SK-MEL-5 (cell line): ENCODE measurements around the gene LRRC3. TPM values are rescaled to one million over a fixed set of nuclear protein-coding genes. Genes with fewer than 3 reads are reported as not detected.

ENCODE experiments used
- DNase-seq: peaks from one replicate; pipeline ENCODE4 v3.0.0-alpha.2; 2016; ENCODE audit warnings: low read depth, low spot score
- in situ Hi-C: cut with HindIII; loops from 2 replicates; pipeline ENCODE4 v1.10.0; 2016; ENCODE audit warnings: low sequenced_read_pairs, high pct_unique_total_duplicates, low pct_unique_long_range_greater_than_20kb
- total RNA-seq: library from RNA; depleted of rRNA; stranded (reverse); fragments of >200 nt; shearing (Covaris generic); gene quantifications from 2 replicates; pipeline ENCODE4 v1.2.3, GENCODE V29; 2014

LRRC3 gene
- total RNA-seq, 1 experiment from 2014 or later = 1.5 TPM

DNA sequence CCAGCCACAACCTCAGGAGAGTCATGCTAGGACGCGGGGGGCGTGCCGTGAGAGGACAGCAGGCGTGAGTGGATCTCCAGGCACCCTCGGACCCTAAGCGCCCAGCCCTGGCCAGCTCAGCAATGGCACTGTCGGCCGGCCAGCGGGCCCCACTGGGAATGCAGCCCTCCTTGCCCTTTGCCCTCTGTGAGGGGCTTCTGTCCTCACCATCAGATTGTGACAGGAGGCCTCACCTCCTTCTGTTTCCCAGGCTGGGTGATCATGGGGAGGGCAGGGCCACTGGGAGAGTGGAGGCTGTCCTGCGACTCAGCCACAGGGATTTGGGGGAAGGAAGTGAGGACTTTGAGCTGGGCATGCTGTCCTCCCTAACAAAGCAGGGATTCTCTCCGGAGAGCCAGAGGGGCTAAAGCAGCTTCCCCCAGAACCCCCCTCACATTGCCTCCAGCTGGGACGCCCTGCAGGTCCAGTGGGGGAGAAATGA is 6.6 kb upstream of the LRRC3 start:
- in situ Hi-C loops = no loop called here
- DNase-seq = no peak

DNA sequence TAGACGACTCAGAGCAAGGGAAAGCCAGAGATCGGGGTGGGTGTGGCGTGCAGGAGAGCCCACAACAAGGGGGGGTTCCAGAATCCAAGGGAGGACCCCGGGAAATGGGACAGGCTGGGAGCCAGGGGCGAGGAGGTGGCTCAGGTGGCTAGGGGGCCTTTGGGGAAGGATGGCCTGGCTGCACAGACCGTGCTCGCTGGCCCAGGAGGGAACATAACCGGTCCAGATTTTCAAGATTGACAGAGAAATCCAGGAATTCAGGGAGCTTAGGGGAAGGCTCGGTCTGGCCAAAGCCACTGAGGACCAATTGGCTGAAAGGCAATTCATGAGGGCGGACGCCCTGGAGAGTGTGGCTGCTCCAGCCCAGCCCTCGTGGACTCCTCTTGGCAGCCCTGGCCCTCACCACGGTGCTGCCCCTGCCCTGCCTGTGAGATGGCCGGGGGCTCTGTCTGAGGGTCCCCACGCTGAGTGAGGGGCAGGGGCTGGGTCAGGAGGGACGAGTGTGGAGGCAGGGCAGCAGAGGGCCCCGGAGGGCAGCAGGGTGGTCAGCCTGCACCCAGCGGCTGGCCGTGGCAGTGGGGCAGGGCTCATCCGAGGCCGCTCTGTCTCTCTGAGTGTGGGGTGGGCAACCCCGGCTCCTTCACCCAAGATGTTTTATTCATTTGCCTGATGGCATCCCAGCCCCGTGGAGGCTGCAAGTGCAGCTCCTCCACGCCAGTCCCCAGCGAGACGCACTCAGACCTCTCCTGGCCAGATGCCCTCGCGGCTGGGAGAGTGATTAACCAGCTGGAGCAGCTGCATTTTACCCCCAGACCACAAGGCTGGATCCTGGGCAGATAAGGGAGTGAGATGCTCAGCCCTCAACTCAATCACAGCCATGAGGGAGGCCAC is 5.6 kb upstream of the LRRC3 start:
- DNase-seq = no peak
- in situ Hi-C loops = no loop called here

DNA sequence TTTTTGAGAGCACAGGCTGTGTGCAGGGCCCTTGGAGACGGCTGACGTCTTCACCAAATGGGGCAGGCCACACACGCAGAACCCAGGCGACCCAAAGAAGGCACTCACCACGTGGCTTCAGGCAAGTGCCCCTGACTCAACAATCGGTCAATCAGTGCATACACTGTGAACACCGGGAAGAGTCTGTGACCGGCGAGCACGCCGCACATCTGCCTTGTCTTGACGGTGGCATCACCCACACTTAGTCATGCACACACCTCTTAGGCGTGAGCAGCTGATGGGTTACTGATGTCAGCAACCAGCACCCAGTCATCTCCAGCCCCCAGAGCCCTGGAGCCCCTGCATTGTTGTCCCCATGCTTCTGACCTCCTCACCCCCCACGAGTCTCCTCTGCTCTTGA is 4.9 kb upstream of the LRRC3 start:
- in situ Hi-C loops = no loop called here
- DNase-seq = no peak

DNA sequence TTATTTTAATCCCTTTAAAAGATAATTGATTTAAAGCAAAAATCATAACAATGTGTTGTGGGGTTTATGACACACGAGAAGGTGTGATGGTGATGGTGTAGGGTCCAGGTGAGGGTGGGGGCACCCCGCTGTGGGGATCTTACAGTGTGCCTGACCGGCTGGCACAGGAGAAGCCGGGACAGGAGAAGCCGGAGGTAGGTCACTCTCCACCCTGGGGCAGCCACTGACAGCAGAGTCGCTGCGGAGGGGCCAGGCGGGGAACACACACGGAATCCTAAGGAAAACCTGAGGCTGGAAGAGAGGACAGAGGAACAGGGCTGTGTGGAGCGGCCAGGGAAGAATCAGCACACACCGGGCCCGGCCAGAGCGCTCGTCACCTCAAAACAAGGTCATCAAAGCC is 4.3 kb upstream of the LRRC3 start:
- in situ Hi-C loops = no loop called here
- DNase-seq = no peak

DNA sequence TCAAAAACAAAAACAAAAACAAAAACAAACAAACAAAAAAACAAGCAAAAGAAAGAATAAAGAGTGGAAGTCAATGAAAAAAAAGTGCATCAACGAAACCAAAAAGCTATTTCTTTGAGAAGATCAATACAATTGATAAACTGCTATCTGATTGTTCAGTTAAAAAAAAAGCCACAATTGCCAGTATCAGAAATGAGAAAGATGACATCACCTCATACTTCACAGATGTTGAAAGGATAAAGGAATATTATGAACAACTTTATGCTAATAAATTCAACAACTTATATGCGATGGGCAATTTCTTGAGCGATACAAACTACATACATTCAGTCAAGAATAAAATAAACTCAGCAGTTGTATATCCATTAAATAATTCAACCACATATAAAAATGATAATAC is 2.2 kb upstream of the LRRC3 start:
- no peak for DNase-seq
- in situ Hi-C loops = no loop called here

DNA sequence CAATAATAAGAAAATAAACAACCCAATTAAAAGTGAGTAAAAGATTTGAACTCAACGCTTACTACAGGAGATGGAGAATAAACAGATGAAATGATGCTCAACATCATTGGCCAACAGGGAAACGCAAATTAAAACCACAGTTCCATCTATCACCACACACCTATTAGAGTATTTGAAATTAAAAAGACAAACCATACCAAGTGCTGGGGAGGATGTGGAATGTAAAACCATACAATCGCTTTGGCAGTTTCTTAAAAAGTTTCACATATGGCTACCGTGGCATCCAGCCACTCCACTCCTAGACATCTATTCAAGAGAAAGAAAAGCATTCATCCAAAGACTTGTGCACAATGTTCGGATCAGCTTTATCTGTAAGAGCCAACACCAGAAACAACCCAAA is 1.3 kb upstream of the LRRC3 start:
- no peak for DNase-seq
- in situ Hi-C loops = no loop called here

DNA sequence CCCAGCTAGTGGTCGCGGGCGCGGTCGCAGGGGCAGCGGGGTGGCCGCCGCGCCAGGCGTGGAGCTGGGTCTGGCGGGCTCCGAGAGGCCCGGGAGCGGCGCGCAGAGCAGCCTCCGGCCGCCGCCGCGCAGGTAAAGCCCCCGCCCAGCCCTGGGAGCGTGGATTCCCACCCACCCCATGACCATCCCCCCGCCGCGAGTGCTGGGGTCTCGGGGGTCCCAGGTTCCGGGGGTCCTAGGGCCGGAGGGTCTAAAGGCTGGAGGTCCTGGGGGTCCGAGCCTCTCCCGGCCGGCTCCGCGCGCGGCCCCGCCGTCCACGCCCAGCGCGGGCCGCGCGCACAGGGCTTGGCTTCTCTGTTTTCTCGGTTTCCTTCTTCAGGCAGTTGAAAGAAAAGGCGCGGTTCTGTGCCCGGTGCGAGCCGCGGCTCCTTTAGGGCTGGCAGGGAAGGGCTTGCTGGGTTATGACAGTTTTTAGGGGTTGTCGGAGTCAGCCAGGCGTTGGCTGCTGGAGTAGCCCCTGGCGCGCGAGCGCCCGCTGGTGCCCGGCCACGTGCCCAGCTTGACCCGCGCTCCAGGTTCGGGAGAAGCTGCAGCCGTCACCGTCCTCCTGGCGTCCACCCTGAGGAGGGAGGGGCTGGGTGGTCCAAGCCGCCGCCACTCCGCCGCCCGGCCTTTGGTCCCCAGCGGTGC is 359 bp downstream of the LRRC3 start:
- peak; percentile 19 for DNase-seq
- in situ Hi-C loops = no loop called here

DNA sequence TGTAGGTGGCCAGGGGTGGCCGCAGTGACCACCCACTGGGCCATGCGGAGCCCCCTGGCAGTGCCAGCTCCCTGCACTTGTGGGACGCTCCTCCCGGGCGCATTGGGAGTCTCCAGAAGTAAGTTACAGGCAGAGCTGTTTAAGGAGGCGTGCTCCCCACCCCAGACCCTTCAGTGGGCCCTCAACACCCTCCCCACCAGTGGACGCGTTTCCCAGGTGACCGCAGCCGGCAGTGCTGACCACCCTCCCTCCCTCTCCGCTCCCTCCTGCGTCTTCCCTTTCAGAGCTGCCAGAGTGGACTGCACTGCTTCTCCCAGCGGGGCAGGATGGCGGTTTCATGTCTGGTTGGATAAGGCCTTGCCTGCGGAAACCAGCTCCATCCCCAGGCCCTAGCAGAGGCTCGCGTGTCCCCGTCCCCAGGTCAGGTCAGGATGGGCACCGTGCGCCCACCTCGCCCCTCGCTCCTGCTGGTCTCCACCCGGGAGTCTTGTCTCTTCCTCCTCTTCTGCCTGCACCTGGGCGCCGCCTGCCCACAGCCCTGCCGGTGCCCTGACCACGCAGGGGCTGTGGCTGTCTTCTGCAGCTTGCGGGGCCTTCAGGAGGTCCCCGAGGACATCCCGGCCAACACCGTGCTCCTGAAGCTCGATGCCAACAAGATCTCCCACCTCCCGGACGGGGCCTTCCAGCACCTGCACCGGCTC is 1.1 kb downstream of the LRRC3 start:
- in situ Hi-C loops = no loop called here
- DNase-seq = no peak

DNA sequence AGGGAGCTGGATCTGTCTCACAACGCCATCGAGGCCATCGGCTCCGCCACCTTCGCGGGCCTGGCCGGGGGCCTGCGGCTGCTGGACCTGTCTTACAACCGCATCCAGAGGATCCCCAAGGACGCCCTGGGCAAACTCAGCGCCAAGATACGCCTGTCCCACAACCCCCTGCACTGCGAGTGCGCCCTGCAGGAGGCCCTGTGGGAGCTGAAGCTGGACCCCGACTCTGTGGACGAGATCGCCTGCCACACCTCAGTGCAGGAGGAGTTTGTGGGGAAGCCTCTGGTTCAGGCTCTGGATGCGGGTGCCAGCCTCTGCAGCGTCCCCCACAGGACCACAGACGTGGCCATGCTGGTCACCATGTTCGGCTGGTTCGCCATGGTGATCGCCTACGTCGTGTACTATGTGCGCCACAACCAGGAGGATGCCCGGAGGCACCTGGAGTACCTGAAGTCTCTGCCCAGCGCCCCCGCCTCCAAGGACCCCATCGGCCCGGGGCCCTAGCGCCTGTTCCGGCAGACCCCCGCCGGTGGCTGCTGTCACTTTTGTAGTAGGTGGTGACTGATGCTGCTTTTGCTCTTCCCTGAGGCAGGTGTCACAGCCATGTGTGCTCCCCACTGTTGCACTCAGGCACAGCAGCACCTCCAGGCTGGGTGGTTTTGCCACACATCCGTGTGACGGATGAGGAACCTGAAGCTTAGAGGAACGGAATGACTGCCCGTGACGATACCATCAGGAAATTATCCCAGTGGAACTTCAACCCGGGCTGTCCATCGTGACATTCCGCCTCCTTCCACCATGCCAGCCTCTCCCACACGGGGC is 1.8 kb downstream of the LRRC3 start:
- in situ Hi-C loops = no loop called here
- no peak for DNase-seq

DNA sequence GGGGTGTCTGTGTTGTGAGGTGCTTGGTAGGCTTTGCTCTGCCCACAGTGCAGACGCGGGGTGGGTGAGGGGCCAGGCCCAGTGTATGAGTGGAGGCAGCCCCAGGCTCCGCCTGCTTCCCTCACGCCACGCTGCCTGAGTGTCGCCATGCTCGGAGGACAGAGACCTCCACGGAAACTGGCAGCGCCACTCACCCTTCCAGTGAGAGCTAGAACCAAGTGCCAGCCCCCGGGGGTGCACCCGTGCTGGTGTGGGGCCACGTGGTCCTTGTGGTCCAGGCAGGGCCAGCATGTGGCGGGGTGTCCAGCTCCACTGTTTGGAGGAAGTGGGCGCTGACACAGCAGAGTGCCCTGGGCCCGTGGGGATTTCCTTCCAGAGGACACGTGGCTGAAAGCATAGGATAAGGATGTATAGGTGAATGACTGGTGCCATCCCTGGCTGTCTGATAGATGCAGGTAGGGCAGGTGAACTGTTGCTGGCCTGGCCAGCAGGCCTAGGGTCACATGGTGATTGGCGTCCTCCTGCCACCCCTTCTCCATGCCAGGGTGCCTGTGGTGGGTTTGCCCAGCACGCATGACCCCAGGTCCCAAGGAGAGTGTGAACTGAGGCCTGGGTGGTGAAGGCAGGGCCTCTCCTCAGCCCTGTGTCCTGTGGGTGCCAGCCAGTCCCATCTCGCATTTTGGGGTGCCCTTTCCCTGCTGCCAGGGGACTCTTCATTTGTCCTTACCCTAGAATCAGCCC is 3.8 kb downstream of the LRRC3 start:
- no peak for DNase-seq
- in situ Hi-C loops = no loop called here

DNA sequence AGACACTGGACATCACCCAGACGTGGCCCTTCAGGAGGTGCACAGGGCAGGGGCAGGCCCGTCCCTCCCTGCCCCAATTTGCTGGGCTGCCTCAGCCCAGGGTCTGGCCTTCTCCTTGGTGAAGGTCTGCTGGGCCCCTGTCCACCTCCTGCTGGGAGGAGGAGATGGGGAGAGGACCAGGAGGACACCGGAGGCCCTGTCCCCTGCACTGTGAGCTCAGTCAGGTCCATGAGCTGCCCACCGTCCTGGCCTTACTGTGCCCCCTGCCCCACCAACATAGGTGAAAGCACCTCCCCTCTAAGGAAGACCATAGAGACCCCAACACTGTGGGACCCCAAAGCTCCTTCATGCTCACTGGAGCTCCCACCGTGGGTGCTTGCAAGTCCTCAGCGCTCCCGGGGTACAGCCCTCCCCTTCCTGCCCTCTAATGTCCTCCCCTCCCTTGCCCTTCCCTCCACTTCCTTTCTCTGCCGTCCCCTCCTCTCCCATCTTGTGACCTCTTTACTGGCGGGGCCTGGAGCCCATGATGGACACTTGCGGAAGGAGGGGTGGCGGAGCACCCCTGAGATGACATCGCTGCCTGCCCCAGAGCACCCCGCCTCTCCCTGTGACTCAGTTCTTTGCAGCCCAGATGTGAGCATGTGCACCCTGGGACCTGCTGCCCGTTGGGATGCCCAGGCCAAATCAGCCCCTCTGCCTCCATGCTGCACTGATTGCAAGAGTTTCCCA is 4.6 kb downstream of the LRRC3 start:
- DNase-seq = no peak
- in situ Hi-C loops = no loop called here

DNA sequence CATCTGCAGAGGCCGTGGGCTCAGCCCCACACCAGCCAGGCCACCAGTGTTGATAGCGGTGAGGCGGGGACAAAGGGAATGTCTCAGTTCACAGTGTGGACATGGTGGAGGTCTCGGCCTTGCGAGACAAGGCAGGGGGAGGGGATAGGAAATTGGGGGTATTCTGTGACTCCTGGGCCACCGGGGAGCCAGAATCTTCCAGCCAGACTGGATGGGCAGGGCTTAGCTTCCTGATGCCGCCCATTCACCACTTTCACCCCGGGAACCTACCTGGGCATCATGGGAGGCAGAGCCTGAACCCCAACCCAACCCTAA is 5.1 kb downstream of the LRRC3 start:
- no peak for DNase-seq
- in situ Hi-C loops = no loop called here

DNA sequence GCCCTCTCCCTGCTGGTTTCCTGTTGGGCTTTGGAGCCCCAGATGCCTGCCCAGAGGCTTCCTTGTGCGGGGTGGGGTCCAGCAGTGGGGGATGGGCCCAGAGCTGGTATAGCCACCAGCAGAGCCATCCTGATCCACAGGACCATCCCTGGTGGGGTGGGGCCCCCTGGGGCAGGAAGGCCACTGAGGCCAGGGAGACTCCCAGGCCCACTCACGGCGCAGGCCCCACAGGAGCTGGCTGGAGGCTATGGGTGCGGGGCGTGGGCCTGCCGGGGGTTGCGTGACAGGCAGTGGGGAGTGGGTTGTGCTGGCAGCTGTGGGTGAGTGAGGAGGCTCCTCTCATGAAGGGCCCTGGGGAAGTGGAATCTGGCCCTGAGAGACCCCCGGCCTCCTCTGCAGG is 5.7 kb downstream of the LRRC3 start:
- no peak for DNase-seq
- in situ Hi-C loops = no loop called here

DNA sequence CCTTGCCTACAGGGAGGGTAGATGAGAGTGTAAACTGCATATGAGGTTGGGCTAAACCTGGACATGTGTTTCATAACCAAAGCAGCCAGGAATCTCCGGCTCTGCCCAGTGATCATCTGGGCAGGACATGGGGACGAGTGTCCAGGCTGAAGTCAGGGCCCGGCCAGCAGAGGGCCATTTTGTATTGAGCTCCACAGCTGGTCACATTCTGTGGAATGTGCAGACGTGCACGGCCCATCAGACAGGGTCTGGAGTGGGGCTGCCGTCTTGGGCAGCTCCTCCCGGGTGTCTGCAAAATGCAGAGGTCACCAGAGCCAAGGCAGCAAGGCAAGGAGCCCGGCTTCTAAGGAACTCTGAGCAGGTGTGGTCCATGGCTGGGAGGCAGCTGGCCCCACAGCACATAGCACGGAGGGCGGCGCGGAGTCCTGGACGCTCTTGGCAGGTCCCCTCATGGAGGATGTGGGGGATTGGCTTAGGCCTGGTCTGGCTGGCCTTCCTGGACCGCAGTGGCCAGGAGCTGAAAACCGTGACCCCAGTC is 6.2 kb downstream of the LRRC3 start:
- DNase-seq = no peak
- in situ Hi-C loops = no loop called here

DNA sequence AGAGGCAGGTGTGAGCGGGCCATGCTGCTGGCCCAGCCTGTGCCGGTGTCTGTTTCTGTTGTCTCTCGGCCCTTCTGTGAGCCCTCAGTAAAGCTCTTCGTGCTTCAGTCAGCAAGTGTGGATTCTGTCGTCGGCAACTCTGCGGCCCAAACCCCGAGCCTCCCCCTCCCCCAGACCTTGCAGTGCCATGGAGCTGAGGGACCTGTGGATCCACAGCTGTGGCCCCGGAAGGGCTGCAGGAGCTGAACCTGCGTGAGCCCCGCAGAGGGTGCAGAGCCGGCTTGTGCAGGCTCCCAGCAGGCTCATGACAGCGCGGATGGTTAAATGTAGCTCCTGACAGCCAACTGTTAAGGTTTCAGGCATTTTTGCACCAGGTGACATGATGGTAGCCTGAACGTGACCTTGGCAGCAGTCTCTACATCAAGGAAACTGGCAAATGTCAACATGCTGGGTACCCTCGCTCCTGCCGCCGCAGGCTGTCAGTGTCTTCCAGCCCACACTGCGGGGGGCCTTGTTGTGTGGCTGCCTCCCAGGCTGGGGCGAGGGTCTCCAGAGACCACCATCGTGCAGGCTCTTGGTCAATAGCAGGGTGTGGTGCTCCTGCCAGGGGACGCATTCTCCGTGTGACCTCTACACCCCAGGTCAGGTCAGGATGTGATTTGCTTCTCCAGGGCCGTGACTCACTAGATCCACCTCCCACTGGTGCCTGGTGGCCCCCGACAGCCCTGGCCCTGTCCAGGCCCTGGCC is 7.0 kb downstream of the LRRC3 start:
- no peak for DNase-seq
- in situ Hi-C loops = no loop called here

DNA sequence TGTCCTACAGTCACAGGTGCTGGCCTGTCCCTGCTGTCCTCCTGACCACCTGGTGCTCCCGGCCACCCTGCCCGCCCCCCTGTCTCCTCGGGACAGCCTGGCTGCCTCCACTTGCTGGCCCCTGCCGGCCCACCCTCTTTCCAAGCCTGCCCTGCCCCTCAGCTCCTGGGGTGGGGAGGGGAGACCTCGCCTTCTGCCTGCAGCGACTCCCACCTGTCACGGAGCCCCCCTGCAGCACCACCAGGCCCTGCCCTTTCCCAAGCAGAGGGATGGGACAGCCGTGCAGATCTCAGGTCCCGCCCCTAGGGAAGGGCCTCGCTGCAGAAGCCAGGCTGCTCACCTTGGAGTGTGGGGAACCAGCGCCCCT is 7.5 kb downstream of the LRRC3 start:
- in situ Hi-C loops = no loop called here
- no peak for DNase-seq
